ENCODE measurements around the gene HDAC8.
"Not testable (repeated sequence)": the region's sequence is repeated elsewhere in the genome, so short reads cannot be mapped to it uniquely, and the experiment has no call there.

Gene HDAC8

GRCh38 chrX:72526534-72527508 is 45.8 kb downstream of the HDAC8 start:
- DNase-seq = no peak

GRCh38 chrX:72498782-72499181 is 73.9 kb downstream of the HDAC8 start:
- no peak for DNase-seq

- DNase-seq = no peak
Observed at GRCh38 chrX:72495046-72495445, 77.6 kb downstream of the HDAC8 start.

GRCh38 chrX:72492499-72492898 is 80.1 kb downstream of the HDAC8 start:
- no peak for DNase-seq

- DNase-seq = not testable (repeated sequence)
Observed at GRCh38 chrX:72490221-72490620, 82.4 kb downstream of the HDAC8 start.

- no peak for DNase-seq
Observed at GRCh38 chrX:72487661-72488060, 85.0 kb downstream of the HDAC8 start.

GRCh38 chrX:72479324-72480274 is 93.0 kb downstream of the HDAC8 start:
- no peak for DNase-seq

- no peak for DNase-seq
Observed at GRCh38 chrX:72478853-72479252, 93.8 kb downstream of the HDAC8 start.

GRCh38 chrX:72478351-72478750 is 94.3 kb downstream of the HDAC8 start:
- DNase-seq = no peak

- no peak for DNase-seq
Observed at GRCh38 chrX:72477781-72478181, 94.9 kb downstream of the HDAC8 start.

GRCh38 chrX:72477376-72477775 is 95.3 kb downstream of the HDAC8 start:
- DNase-seq = no peak

- DNase-seq = no peak
Observed at GRCh38 chrX:72475952-72476668, 96.5 kb downstream of the HDAC8 start.

GRCh38 chrX:72475338-72475737 is 97.3 kb downstream of the HDAC8 start:
- no peak for DNase-seq

- no peak for DNase-seq
Observed at GRCh38 chrX:72470532-72471223, 102.0 kb downstream of the HDAC8 start.

GRCh38 chrX:72470117-72470516 is 102.5 kb downstream of the HDAC8 start:
- DNase-seq = no peak

GRCh38 chrX:72468607-72469006 is 104.0 kb downstream of the HDAC8 start:
- DNase-seq = no peak

- DNase-seq = no peak
Observed at GRCh38 chrX:72467135-72467534, 105.5 kb downstream of the HDAC8 start.

GRCh38 chrX:72466493-72466892 is 106.2 kb downstream of the HDAC8 start:
- no peak for DNase-seq

GRCh38 chrX:72465889-72466288 is 106.8 kb downstream of the HDAC8 start:
- DNase-seq = no peak

- DNase-seq = no peak
Observed at GRCh38 chrX:72461766-72462165, 110.9 kb downstream of the HDAC8 start.

GRCh38 chrX:72461288-72461687 is 111.4 kb downstream of the HDAC8 start:
- DNase-seq = no peak

GRCh38 chrX:72460715-72461114 is 111.9 kb downstream of the HDAC8 start:
- DNase-seq = no peak
